Kidney (tissue), 14 donors: ENCODE data around the gene EGFR. TPM values are rescaled to one million over a fixed set of nuclear protein-coding genes. Genes with fewer than 3 reads are reported as not detected.
"Not testable (repeated sequence)": the region's sequence is repeated elsewhere in the genome, so short reads cannot be mapped to it uniquely, and the experiment has no call there.

ENCODE experiments used
- DNase-seq, 5 donors: peaks; one replicate each; pipeline ENCODE4 v3.0.0-alpha.2; 2013 to 2020
- FAIRE-seq: peaks from 2 replicates; lab custom pipeline; 2012; peaks lifted over from hg19 to GRCh38; lab: Jason Lieb, UNC
- H3K27ac ChIP-seq, 2 donors: one replicate each; pipeline ENCODE4 v1.7.0; 2013; ENCODE audit warnings: low read depth in 2 of 2, low read length in 2 of 2, inconsistent platforms in 1 of 2
- H3K27me3 ChIP-seq: one replicate; pipeline ENCODE4 v1.7.1; 2013; ENCODE audit warnings: low read length, inconsistent platforms; ENCODE audit not compliant: control insufficient read depth, insufficient read depth
- H3K36me3 ChIP-seq, 3 donors: one replicate each; pipeline versions ENCODE4 v1.7.0 to v1.7.1; 2013; ENCODE audit warnings: low read length in 3 of 3, control low read depth in 1 of 3, inconsistent platforms in 1 of 3; ENCODE audit not compliant: insufficient read depth in 3 of 3, control insufficient read depth in 2 of 3
- H3K4me1 ChIP-seq, 3 donors: one replicate each; pipeline versions ENCODE4 v1.7.0 to v1.7.1; 2013; ENCODE audit warnings: low read length in 3 of 3, inconsistent platforms in 1 of 3, low read depth in 1 of 3; ENCODE audit not compliant: control insufficient read depth in 2 of 3, insufficient read depth in 2 of 3
- H3K4me3 ChIP-seq, 3 donors: one replicate each; pipeline versions ENCODE4 v1.7.0 to v1.8.1; 2013; ENCODE audit warnings: low read length in 3 of 3, control low read depth in 1 of 3, inconsistent platforms in 1 of 3
- H3K9ac ChIP-seq, 3 donors: one replicate each; pipeline versions ENCODE4 v1.7.0 to v1.7.1; 2013; ENCODE audit warnings: low read length in 3 of 3, control low read depth in 1 of 3, inconsistent platforms in 1 of 3
- H3K9me3 ChIP-seq, 3 donors: one replicate each; pipeline versions ENCODE4 v1.7.0 to v1.7.1; 2013; ENCODE audit warnings: low read length in 3 of 3, control low read depth in 1 of 3, inconsistent platforms in 1 of 3; ENCODE audit not compliant: control insufficient read depth in 2 of 3, insufficient read depth in 1 of 3
- intact Hi-C: fragments of 100-400 bp; cut with DNase I; formaldehyde crosslinking; loops from one replicate; pipeline ENCODE4 v1.11.1; 2022
- polyA plus RNA-seq: library from polyadenylated mRNA; stranded (reverse); fragments of 350-450 nt; fragmentation: Illumina TruSeq; extraction: RNeasy Lipid Tissue Mini Kit (QIAGEN cat#74804); gene quantifications from one replicate; pipeline ENCODE4 v1.2.3, GENCODE V29; 2014; ENCODE audit warnings: low read depth, low replicate concordance; ENCODE audit not compliant: insufficient read depth
- total RNA-seq: library from RNA; stranded (reverse); fragmentation: NEBNext Ultra II Directional; extraction: Animal tissue kit (Norgen Biotek cat#: 25700); gene quantifications from one replicate; pipeline ENCODE4 v1.2.1, GENCODE V29; 2021
- TF ChIP-seq, protein P1 (sequence below): IDR thresholded peaks from 3 replicates; pipeline ENCODE4 v1.5.1; 2012; ENCODE audit warnings: mild to moderate bottlenecking, moderate library complexity, borderline replicate concordance; ENCODE audit not compliant: insufficient read depth; ENCODE audit errors: extremely low read depth
- donor health status: control.
- donor health status: control.
- donor health status: control.
- donor health status: control.
- donor health status: control.
- donor health status: DM: yes; HTN: yes; CAD: no.
- donor health status: Normal renal cell carcinoma (clear cell type).

Gene EGFR
- total and polyA plus RNA-seq, 2 donors from 2014 or later = 5.9 to 61.3 TPM

DNA sequence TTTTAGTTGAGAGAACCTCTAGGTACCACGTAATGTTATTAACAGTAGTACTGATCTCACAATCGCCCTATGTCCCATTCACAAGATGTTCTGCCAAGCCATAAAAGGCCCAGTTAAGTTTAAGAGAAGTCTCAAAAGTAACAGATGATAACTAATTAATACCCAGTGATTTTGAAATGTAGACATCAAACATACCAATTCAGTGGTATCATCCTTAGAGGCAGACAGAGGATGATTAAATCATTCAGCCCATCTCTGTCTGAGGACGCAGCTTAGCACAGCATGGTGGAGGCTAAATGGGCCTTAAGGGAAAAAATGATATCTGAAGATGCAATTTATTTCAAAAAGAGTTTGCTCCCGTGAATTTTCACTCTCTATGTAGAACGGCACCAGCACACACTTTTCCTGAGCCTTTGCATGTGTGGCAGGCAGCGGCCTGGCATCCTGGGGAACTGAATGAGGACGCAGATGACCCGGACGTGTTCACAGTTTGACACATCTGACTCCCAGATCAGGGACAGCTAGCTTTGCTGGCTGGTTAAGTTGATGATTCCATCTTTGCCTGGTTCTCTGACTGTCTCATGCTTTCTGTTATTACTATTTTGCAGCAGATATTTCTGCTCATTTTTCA is 13.4 kb downstream of the EGFR start:
- Histone ChIP-seq H3K36me3 (no peaks in the 10 kb centered on the region), H3K4me3 (no peak overlapping the region), H3K9me3 (no peaks in the 10 kb centered on the region), H3K27ac (no peak overlapping the region), H3K4me1 (peaks cover 0 to 4% (median 3%) of the 10 kb centered on the region in 3 donors), H3K27me3 (no peaks in the 10 kb centered on the region), H3K9ac (no peak overlapping the region)
- TF ChIP-seq, protein P1, sequence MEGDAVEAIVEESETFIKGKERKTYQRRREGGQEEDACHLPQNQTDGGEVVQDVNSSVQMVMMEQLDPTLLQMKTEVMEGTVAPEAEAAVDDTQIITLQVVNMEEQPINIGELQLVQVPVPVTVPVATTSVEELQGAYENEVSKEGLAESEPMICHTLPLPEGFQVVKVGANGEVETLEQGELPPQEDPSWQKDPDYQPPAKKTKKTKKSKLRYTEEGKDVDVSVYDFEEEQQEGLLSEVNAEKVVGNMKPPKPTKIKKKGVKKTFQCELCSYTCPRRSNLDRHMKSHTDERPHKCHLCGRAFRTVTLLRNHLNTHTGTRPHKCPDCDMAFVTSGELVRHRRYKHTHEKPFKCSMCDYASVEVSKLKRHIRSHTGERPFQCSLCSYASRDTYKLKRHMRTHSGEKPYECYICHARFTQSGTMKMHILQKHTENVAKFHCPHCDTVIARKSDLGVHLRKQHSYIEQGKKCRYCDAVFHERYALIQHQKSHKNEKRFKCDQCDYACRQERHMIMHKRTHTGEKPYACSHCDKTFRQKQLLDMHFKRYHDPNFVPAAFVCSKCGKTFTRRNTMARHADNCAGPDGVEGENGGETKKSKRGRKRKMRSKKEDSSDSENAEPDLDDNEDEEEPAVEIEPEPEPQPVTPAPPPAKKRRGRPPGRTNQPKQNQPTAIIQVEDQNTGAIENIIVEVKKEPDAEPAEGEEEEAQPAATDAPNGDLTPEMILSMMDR = no peak
- intact Hi-C loops = no loop called here
- no peak for FAIRE-seq
- DNase-seq = no peak

DNA sequence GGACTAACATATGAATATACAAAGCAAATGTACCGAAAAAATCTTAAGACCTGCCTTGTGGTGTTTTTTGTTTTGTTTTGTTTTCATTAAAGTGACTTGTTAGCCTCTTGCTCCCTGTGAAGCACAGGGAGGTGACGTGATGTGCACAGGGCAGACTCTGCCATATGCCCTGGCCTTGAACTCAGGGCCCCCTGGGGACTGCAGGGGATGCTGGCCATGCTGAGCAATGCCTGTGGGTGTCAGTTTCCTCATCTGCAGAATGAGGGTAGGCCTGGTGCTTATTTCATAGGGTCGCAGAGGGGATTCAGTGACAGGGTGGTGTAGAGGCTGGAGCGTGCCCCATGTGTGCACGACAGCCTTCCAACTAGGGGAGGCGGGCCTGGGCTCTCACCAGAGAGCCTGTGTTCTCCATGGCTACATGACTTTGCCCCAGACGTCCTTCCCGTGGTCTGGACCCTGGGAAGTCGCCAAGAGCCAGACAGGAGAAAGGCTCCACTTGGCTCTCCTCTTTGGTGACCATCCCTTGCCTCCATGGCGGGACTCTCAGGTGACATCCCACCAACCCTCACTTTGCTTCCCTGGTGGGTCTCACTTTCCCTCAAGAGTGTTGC is 14.5 kb downstream of the EGFR start:
- intact Hi-C loops = no loop called here
- Histone ChIP-seq H3K36me3 (no peaks in the 10 kb centered on the region), H3K27ac (no peak overlapping the region), H3K27me3 (no peaks in the 10 kb centered on the region), H3K9me3 (no peaks in the 10 kb centered on the region), H3K4me1 (peaks cover 0 to 4% (median 3%) of the 10 kb centered on the region in 3 donors), H3K4me3 (no peak overlapping the region), H3K9ac (no peak overlapping the region)
- TF ChIP-seq, protein P1 = no peak
- DNase-seq (no peak), FAIRE-seq (no peak)

DNA sequence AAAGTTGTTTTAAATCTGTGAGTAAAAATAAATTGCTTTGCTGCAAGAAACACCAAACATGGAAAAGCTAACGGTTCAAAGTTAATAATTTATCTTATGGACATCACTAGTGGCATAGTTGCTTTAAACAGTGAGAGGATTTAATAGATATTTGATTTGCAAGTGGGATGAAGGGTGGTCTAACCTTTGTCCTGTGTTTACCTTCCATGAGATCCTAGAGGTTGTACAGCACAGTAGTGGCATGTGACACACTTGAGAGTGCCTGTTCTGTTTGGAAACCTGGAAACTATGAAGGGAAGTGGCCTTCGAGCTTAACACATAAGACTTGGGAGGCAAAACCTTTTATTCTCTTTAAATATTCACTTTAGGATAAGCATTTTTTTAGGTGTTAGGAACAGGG is 16.0 kb downstream of the EGFR start:
- no peak for FAIRE-seq
- Histone ChIP-seq H3K9me3 (no peaks in the 10 kb centered on the region), H3K4me1 (peaks cover under 1 to 4% (median 3%) of the 10 kb centered on the region in 3 donors), H3K9ac (no peak overlapping the region), H3K36me3 (no peaks in the 10 kb centered on the region), H3K27ac (no peak overlapping the region), H3K27me3 (no peaks in the 10 kb centered on the region), H3K4me3 (no peak overlapping the region)
- TF ChIP-seq, protein P1 = no peak
- intact Hi-C loops = no loop called here
- peak in 1 of 5 donors; percentile 16 for DNase-seq

GRCh38 chr7:55035410-55035809 is 16.6 kb downstream of the EGFR start:
- H3K4me1 ChIP-seq, H3K27ac ChIP-seq, H3K9ac ChIP-seq, H3K9me3 ChIP-seq, intact Hi-C loops, H3K4me3 ChIP-seq, H3K27me3 ChIP-seq, DNase-seq, FAIRE-seq, H3K36me3 ChIP-seq: not testable (repeated sequence)
